H7 (cell line): ENCODE measurements around the gene FUNDC1. TPM values are rescaled to one million over a fixed set of nuclear protein-coding genes. Genes with fewer than 3 reads are reported as not detected.
"Not testable (repeated sequence)": the region's sequence is repeated elsewhere in the genome, so short reads cannot be mapped to it uniquely, and the experiment has no call there.

Experiments used
- DNase-seq: peaks from one replicate; pipeline ENCODE4 v3.0.0; 2012
- H3K27me3 ChIP-seq: 2 replicates; pipeline ENCODE4 v1.6.0; 2011; ENCODE audit warnings: mild to moderate bottlenecking, low read length; ENCODE audit not compliant: control insufficient read depth, insufficient read depth
- H3K36me3 ChIP-seq: replicated peaks from 2 replicates; pipeline ENCODE4 v1.5.1; 2011; ENCODE audit warnings: low read length; ENCODE audit not compliant: control insufficient read depth, insufficient read depth
- H3K4me3 ChIP-seq: 2 replicates; pipeline ENCODE4 v1.5.1; 2011; ENCODE audit warnings: low read depth, mild to moderate bottlenecking, control low read depth, low read length, moderate library complexity; ENCODE audit not compliant: insufficient read depth
- total RNA-seq: library from RNA; depleted of rRNA; stranded (reverse); fragments of >200 nt; shearing (Covaris generic); gene quantifications from 2 replicates; pipeline ENCODE4 v1.2.3, GENCODE V29; 2014; rRNA removed

FUNDC1 gene
- total RNA-seq, result 15.4 and 20.5 TPM in 2 replicates

DNA sequence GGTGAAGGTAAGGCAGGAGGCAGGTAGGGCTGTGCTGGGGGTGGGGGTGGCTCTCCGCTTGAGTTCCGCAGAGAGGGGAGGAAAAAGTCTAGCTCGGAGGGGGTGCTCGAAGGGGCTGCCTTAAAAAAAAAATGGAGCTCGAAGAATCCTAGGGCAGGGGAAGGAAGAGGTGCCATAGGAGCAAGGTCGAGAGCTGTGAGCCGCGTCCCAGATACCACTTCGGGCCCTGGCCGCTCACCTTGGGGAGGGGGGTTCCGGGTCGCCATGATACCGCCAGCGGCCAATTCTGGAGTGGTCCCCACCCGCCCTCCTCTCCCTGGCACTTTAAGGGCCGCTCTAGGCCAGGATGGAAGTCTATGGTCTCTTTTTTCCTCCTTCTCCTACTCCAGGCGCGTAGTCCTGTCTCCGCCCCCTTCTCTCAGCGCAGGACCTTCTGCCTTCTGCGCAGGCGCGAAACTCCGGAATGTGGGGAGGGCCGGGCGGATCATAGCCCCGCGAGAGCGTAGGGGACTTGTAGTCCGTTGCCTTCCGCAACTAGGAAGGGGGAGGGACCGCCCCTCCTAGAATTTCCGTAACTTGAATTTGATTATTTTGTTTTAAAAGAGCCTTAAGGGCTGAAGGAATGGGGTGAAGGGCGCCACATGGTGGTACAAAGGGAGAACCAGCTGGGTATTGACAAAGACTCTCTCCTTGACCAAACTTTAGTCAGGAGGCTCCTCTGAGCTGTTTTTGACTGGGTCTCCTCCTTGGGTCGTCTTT is at the start of gene FUNDC1:
FUNDC1 (minus strand) TSS at position 293 of the 759 bp plus-strand sequence; CDS start at position 266, 27 bp downstream.
- peak; percentile 81 for DNase-seq
- H3K27me3 ChIP-seq, result no peaks in the 10 kb centered on the region
- no peaks in the 10 kb centered on the region for H3K36me3 ChIP-seq
- H3K4me3 ChIP-seq, result peak within 1 kb of the TSS; percentile 61

- no peaks in the 10 kb centered on the region for H3K27me3 ChIP-seq
- H3K4me3 ChIP-seq, result no peak overlapping the region
- no peaks in the 10 kb centered on the region for H3K36me3 ChIP-seq
- no peak for DNase-seq
These were observed 43.2 kb upstream of the FUNDC1 start for GRCh38 chrX:44585866-44586265.

DNA sequence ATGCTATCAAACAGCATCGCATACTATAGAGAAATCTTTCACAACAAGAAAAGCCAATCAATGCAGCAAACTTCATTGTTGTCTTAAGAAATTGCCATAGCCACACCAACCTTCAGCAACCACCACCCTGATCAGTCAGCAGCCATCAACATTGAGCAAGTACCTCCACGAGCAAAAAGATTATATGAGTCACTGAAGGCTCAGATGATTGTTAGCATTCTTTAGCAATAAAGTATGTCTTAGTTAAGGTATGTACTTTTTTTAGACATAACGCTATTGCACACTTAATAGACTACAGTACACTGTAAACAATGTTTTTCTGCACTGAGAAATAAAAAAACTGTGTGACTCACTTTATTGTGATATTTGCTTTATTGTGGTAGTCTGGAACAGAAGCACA is 37.8 kb upstream of the FUNDC1 start:
- DNase-seq, result no peak
- Histone ChIP-seq H3K27me3 (no peaks in the 10 kb centered on the region), H3K4me3 (no peak overlapping the region), H3K36me3 (no peaks in the 10 kb centered on the region)

DNA sequence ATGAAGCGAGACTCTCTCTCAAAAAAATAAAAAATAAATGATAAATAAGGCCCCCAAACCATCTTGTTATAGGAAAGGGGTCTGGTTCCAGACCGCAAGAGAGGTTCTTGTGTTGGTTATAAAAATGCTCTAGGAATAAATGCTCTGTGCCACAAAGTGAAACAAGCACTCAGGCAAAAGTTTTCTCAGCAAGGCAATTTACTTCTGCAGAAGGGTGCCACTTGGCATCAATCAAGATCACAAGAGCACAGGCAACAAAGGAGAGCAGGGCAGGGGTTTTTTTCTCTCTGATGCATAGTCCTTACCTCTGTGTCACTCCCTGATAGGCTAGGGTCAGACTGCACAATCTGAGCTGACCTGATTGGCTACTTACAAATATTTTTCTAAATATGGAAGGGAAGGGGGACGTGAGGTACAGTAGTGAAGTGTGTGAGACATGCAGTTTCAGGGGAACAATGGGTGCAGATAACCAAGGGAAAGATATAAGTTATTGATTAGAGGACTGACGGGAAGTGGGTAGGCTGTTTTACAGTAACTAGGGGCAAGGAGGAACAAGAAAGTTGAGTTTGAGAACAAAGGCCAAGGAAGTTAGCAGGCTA is 29.8 kb upstream of the FUNDC1 start:
- H3K36me3 ChIP-seq, result no peaks in the 10 kb centered on the region
- DNase-seq, result no peak
- H3K4me3 ChIP-seq, result no peak overlapping the region
- H3K27me3 ChIP-seq, result no peaks in the 10 kb centered on the region

- no peak for DNase-seq
These were observed 27.9 kb upstream of the FUNDC1 start for GRCh38 chrX:44570522-44570921.

GRCh38 chrX:44569122-44569521 is 26.5 kb upstream of the FUNDC1 start:
- no peak for DNase-seq
- Histone ChIP-seq H3K4me3 (no peak overlapping the region), H3K36me3 (no peaks in the 10 kb centered on the region), H3K27me3 (no peaks in the 10 kb centered on the region)

More at GRCh38 chrX:44570522-44570921, 27.9 kb upstream of the FUNDC1 start:
- Histone ChIP-seq H3K4me3 (no peak overlapping the region), H3K36me3 (no peaks in the 10 kb centered on the region), H3K27me3 (no peaks in the 10 kb centered on the region)

DNA sequence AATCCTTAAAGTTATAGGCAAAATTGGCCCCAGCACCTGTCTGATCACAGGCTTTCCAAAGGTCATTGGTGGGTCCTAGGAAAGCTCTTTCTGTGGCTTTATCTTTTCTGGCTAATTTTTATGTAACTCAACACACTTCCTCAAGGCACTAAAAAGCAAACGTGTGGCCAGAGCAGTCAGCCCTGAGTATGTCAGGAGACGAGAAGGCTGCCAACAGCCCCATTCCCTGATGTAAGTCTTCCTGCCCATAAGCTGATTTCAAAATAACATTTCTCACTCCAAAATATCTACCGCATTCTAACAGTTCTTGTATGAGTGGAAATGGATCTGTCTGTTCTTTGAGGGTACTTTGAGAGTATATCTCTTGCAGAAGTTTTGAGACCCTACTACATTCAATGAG is 25.5 kb upstream of the FUNDC1 start:
- no peak for DNase-seq

DNA sequence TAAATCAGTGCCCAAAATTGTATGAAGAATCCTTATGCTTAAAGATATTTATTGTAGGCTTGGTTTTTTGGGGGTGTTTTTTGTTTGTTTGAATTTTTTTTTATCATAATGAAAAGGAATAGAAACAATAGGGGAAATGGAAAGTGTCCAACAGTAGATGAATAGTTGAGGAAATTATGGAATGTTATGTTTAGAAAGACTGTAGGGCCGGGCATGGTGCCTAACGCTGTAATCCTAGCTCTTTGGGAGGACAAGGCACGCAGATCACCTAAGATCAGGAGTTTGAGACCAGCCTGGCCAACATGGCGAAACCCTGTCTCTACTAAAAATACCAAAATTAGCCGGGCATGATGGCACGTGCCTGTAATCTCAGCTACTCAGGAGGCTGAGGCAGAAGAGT is 19.2 kb upstream of the FUNDC1 start:
- not testable (repeated sequence) for H3K27me3 ChIP-seq, H3K4me3 ChIP-seq, H3K36me3 ChIP-seq, DNase-seq

More for the DNA sequence above, 25.5 kb upstream of the FUNDC1 start:
- H3K4me3 ChIP-seq, result no peak overlapping the region
- H3K27me3 ChIP-seq, result no peaks in the 10 kb centered on the region
- no peaks in the 10 kb centered on the region for H3K36me3 ChIP-seq

- H3K36me3 ChIP-seq, result no peaks in the 10 kb centered on the region
- H3K27me3 ChIP-seq, result no peaks in the 10 kb centered on the region
- no peak for DNase-seq
- no peak overlapping the region for H3K4me3 ChIP-seq
These were observed 7.9 kb upstream of the FUNDC1 start for GRCh38 chrX:44550563-44550962.

DNA sequence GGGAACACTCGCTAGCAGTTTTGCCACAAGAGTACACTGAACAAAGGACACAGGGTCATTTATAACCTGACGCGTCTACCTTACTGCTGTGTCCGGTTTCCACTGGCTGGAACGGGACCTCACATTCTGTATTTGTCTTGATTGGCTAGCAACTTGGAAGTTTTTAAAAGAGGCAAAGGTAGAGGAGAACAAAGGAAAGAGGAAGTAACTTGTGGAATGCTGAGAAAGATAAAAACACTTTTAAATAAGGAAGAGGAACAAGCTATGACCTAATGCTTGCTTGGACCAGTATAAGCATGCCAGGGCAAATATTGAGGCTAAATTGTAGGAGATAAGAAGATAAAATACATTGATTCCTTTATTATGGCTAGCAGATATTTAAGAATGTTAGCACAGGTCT is 2.8 kb upstream of the FUNDC1 start:
- H3K36me3 ChIP-seq, DNase-seq, H3K27me3 ChIP-seq, H3K4me3 ChIP-seq: not testable (repeated sequence)

GRCh38 chrX:44544036-44544435 is 1.4 kb upstream of the FUNDC1 start:
- DNase-seq, result no peak
- Histone ChIP-seq H3K36me3 (no peaks in the 10 kb centered on the region), H3K4me3 (no peak overlapping the region), H3K27me3 (no peaks in the 10 kb centered on the region)

GRCh38 chrX:44536198-44536597 is 6.5 kb downstream of the FUNDC1 start:
- no peaks in the 10 kb centered on the region for H3K27me3 ChIP-seq
- DNase-seq, result no peak
- H3K4me3 ChIP-seq, result no peak overlapping the region
- no peaks in the 10 kb centered on the region; the same call in 1 of the 2 replicates for H3K36me3 ChIP-seq

GRCh38 chrX:44529310-44529709 is 13.3 kb downstream of the FUNDC1 start:
- Histone ChIP-seq H3K4me3 (no peak overlapping the region), H3K27me3 (no peaks in the 10 kb centered on the region), H3K36me3 (no peaks in the 10 kb centered on the region)
- no peak for DNase-seq

DNA sequence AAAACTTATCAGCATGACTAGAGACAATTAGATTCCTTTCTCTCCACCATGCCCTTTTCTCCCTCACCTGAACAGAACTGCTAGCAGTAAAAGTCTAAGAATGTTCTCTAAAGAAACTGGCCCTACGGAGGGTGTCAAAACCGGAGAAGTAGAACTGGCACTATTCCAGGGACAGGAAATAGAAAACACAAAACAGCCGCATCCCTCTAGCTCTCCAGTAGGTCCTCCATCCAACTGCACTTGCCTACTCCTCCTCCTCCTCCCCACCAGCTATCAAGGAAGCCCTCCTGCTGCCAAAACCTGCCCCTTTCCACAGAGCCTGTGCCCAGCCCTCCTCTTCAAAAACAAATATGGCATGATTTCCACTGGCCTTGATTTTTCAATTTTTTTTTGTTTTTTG is 28.4 kb downstream of the FUNDC1 start:
- Histone ChIP-seq H3K4me3 (no peak overlapping the region), H3K27me3 (no peaks in the 10 kb centered on the region), H3K36me3 (no peaks in the 10 kb centered on the region)
- no peak for DNase-seq

DNA sequence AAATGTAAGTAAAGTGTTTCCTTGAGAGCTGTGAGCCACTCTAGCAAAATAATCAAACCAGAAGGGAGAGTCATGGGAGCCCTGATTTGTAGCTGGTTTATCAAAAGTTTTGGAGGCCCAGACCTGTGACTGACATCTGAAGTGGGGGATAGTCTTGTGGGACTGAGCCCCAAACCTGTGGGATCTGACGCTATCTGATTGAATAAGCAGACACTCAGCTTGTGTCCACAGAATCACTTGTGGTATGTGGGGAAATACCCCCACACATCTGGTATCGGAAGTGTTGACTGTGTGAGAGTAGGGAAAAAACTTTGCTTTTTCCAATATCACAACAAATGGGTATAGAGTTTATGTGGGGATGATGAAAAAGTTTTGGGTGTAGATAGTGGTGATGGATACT is 35.4 kb downstream of the FUNDC1 start:
- DNase-seq, result no peak
- Histone ChIP-seq H3K36me3 (no peaks in the 10 kb centered on the region), H3K4me3 (no peak overlapping the region), H3K27me3 (no peaks in the 10 kb centered on the region)
